HG03139 (cell line): ENCODE data around the gene AXIN1.

Experiments used
- ATAC-seq: cut with Tn5 transposase; IDR thresholded peaks from one replicate; pipeline ENCODE4 v1.9.1; 2021; ENCODE audit not compliant: unreplicated experiment

AXIN1 gene

DNA sequence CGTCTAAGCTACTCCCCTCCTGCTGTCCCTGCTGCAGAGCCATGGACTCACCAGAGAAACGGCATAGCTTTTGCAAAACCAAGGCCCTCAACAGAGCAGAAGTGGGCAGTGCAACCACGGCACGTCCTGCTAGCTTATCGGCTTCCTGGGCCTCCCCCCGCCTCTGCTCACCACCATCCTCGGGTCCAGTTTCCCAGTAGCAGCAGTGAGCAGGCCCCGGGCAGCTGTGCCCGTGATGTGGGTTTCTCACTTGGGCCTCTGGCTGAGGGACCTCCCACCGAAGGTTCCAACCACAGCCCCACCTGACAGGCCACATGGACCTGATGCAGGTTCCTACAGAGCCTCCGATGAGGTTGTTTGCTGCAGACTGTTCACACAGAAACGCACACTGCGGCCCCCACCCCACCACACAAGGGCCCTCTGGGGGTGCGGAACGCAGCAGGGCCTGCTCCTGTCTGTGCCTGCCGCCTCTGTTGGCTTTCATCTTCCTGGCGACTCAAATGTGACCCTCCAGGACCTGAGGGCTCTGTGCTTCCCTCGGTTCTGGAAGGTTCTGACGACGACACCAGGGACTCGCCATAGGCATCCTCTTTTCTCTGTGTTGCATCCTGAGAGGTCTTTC, 44.7 kb downstream of the AXIN1 start:
- no peak for ATAC-seq

DNA sequence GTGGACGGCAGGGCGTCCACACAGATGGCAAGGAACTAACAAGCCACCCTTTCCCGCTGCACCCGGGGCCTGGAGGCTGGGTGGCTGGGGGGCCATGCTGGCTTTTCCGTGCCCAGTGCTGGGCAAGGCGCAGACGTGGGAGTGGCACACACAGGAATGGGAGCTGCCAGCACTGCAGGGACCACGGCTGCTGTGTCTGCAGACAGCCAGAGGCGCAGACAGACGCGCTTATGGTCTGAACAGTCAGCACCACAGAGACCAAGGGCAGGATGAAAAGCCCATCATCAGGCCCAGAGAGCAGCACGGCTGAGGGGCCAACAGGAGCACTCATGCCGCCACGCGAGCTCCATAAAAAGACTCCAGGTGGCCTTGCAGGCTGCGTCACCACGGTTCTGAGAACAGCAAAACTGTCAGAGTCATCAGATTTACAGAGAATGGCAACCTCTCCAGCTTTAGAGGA, 45.6 kb downstream of the AXIN1 start:
- no peak for ATAC-seq

DNA sequence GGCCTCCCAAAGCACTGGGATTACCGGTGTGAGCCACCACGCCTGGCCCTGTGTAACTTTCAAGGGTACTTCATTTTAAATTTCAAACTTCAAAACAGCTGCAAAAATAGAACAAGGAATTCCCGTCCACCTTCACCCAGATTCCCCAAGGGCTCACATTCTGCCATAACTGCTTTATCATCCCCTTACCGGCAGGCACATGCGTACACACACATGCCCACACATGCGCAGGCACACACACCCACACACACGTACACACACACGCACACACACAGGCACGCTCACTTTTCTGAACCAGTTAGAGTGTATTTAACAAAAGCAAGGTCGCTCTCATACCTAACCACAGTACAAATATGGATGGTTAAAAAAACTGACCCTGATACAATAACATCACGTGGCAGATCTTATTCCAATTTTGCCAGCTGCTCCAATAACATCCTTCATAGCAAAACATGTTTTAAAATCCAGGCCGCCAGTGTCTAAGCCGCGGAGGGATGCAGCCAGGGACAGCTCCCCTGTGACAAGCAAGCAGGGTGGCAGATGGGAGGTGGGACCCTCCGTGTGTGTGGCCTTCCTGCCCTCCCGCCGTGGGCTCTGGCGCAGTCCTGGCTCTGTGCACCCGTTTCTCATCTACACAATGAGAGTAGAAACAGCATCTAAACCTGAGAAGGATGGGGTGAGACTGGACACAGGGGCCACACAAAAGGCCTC, 46.5 kb downstream of the AXIN1 start:
- ATAC-seq: no peak

DNA sequence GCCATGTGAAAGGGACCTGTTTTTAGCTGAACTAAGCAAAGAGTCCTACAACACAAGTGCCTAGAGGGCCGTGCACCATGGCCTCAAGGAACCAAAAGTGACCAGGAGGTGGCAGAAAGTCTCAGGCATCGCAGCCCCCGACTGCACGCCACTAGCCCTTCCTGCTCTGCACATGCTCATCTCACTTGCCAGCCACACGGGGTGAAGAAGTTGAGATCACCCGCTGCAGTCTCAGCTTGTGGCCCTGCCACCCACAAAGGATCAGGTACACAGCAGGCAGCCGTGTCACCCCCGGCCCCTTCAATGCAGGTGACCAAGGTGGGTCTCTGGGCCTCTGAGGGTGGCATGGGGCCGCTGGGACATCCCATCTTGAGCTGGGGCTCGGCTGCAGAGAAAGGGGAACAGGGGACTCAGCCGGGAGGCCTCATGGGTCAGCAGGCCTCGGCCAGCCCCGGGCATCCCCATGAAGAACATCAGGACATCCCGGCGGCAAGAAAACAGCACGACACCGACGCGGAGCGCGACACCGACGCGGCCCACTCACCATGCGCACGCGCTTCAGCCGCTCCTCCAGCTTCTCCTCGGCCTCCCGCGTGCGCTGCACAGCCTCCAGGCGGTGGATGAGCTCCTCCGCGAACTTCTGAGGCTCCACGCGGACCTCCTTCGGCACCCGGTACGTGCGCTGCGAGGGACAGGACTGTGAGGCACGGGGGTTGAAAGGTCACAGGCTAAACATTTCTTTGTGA, 48.6 kb downstream of the AXIN1 start:
- no peak for ATAC-seq

DNA sequence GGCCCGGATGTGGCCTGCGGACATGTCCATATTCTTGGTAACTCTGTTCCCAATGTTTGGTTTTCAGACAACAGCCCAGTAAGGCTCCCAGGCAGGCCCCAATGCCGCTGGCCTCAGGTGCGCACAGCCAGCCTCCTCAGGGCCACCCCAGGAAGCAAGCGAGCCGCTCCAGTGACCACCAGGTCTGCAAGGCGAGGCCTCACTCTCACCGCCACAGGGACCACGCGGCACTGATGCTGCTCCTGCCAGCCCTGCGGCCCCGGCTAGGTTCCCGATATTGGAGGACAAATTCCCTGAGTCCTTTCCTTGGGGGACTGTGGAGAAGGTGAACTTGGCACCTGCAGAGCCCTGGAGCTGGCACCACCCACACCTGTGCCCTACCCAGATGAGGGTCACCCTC, 50.6 kb downstream of the AXIN1 start:
- no peak for ATAC-seq

DNA sequence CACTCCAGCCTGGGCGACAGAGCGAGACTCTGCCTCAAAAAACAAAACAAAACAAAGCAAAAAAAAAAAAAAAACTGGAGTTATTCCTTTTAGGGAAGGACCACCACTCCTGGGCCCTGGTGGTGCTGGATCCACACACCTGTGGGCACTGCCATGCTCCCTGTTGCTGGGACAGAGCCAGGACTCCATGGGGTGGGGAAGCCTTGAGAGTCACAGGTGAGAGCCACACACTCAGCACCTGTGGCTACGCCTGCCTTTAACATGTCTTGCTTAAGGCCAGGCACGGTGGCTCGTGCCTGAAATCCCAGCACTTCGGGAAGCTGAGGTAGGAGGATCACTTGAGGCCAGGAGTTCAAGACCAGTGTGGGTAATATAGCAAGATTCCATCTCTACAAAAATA, 51.3 kb downstream of the AXIN1 start:
- no peak for ATAC-seq

DNA sequence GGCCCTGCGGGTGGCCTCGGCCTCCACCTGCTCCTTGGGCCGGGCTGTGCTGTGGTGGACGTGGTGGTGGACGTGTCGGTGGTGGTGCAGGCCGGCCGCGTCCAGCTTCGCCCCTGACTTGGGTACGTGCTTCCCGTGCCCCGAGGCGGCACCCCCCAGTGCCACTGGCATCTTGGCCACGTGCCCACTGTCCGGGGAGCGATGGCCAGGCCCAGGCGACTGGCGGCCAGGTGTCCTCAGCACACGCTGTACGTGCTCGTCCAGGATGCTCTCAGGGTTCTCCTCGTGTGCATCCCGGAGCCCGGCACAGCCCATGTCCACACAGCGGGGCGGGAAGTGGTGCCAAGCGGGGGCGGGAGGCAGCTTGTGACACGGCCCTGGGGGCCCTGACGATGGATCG, 54.7 kb downstream of the AXIN1 start:
- ATAC-seq: no peak

DNA sequence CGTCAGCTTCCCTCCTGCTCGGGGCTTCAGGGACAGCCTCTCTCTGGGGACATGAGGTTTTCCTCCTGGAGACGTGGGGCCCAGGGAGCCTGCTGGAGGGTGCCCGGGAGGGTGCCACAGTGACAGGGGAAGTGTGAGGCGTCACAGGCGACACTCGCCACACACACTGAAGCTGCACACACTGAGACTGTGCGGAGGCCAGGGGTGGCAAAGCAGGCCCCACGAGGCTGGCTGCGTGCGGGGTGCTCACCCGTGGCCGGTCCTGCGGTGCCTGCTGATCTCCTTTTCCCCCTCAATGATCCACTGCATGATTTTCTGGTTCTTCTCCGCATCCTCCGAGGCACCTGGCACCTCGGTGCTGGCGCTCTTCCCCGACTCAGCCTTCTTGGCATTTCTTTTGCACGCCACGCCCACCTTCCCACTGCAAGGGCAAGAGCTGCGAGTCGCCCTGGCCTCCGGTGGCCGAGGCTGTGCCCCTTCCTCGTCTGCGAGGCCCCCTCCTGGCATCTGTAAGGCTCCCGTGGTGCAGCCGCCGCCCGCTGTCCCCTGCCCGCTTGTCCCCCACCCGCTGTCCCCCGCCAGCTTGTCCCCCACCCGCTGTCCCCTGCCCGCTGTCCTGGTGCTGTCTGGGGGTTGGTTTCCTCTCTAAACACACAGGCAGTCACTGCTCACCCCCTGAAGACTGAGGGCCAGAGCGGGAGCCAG, 55.6 kb downstream of the AXIN1 start:
- no peak for ATAC-seq

DNA sequence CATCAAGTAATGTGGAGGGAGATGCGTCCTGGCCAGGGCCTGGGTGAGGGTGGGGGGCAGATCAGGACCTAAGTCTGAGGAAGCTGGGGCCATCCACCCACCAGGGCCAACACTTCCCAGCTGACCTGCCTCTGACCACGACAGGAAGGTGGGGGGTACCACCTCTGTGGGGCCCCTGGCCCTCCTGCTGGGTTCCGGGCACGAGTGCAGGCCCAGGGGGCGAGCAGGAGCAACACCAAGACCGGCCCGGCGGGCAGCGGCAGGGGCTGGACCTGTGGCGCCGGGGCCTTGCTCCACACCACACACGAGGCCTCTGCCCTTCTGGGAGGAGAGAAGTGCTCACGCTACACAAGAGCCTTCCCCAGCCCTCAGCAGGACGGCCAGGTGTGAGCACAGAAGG, 56.2 kb downstream of the AXIN1 start:
- ATAC-seq: no peak

DNA sequence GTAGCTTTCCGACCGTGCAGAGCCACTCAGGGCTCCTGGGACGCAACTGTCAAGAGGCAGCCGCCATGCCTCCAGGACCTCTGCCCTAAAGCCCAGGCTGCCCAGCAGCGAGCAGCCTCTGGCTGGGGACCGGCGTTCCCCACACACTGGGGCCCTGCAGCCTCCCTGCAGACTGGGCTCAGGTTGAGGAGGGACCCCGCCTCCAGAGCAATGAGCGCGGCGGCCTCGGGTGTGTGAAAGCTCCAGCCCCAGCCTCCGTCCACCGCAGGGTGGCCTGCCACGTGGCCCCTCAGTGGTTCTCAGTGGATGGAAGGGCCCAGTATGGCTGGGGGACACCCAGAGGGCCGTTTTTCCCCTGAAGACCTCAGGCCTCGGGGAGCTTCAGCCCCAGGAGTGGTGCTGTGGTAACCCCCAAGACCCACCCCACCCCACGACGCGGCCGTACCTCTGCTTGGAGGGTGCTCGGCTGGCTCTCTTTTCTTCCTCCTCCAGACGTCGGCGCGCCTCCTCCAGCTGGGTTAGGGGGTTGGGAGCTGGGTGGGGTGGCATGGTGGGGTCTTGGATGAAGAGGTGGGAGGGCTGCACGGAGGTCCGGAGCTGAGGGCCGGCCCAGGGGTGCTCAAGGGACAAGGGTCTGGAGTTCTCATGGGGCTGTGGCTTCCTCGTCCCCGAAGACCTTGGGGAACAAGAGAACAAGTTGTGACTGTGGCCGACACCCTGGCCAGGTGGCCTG, 59.3 kb downstream of the AXIN1 start:
- ATAC-seq: no peak

DNA sequence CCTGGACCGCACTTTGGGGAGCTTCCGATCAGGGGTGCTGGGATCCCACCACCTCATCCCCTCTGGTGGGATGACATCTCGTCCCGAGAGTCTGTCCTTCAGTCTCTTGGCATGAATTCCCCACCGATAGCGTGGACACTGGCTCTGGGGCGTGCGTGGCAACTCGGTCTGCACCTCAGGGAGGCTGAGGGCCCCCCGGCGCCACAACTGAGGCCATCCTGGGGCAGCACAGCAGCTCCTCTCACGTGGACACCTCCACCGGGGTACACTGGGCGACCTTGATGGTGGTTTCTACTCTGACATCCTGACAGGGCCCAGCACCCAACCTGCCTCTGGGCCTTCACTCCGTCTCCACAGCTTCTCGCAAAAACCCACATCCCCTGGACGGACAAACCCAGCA, 61.0 kb downstream of the AXIN1 start:
- ATAC-seq: no peak

DNA sequence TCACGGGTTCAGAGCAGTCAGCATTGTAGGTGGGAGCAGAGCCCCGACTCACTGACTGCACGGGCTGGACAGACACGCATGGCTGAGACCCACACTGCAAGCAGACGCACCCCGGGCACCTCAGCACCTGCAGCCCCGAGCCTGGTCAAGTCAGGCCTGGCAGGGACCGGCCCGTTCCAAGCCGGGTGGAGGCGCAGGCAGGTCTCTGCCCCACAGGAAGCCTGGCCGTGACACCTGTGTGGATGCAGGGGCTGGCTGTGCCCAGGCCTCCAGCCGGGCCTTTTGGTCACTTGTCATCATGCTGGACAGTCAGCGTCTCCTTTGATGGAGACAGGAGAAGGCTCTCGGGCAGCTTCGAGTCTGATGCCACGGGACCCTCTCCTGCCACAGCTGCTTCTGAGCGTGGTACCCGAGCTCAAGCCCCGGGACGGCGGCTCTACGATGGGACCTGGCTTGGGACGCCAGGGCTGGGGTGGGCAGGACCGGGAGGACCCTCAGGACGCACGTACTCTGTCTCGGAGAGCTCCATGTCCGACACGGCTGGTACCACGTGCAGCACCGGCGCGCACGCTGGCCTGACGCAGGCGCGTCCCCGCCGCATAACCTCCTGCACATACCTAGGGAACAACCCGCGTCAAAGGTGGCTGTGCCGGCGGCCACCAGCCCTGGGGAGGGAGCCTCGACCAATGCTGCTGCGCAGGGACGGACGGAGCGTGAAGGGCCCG, 61.7 kb downstream of the AXIN1 start:
- ATAC-seq: no peak

DNA sequence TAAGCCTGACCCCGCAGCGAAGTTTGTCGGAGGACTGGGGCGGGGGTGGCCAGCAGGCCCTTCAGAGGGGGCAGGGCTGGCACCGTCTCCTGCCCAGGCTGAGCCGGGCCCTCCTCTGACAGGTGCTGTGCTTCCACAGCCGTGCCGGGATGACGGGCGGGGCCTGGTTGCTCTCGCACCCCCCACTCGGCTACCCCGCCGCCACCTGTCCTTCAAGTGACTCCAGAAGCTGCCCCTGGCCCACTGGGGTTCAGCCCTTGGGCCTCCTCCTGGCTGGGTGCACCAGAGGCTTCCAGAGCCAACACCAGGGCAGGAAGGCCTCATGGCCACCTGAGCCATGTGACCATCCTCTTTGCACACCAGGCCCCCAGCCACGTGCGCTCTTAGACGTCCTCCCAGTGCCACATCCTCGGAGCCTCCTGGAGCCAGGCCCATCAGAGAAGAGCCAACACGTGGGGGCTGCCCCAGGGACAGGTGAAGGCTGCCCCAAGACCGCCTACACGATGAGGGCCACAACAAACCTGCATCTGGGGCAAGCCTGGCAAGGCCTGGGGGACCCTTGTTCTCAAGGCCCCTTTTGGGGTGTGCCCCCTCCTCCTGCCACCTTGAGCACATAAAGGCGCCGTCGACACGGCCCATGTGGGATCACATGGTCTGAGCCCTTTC, 62.4 kb downstream of the AXIN1 start:
- ATAC-seq: no peak

DNA sequence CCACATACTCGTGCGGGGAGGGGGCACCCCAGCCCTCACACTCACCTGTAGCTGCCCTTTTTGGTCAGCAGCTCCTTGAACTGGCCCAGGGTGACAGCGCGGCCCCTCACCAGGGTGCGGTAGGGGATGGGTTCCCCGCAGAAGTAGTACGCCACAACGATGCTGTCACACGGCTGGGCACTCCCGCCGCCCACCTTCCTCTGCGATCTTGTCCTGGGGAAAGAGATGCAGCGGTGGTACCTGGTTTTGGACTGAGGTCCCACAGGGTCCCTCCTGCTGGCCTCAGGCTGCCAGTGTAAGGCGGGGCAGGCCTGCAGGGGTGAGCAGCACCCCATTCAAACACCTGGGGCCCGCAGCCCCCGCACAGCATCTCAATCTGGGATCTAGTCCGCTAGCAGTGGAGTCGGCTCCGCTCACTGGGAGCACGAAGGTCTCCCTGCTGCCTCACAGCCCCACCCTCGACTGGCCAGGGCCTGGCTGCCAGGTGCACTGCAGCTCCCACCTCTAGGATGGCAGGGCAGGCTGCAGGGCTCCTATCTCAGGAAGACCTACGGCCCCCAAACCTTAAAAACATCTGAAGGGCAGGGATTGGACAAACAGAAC, 63.0 kb downstream of the AXIN1 start:
- ATAC-seq: no peak

DNA sequence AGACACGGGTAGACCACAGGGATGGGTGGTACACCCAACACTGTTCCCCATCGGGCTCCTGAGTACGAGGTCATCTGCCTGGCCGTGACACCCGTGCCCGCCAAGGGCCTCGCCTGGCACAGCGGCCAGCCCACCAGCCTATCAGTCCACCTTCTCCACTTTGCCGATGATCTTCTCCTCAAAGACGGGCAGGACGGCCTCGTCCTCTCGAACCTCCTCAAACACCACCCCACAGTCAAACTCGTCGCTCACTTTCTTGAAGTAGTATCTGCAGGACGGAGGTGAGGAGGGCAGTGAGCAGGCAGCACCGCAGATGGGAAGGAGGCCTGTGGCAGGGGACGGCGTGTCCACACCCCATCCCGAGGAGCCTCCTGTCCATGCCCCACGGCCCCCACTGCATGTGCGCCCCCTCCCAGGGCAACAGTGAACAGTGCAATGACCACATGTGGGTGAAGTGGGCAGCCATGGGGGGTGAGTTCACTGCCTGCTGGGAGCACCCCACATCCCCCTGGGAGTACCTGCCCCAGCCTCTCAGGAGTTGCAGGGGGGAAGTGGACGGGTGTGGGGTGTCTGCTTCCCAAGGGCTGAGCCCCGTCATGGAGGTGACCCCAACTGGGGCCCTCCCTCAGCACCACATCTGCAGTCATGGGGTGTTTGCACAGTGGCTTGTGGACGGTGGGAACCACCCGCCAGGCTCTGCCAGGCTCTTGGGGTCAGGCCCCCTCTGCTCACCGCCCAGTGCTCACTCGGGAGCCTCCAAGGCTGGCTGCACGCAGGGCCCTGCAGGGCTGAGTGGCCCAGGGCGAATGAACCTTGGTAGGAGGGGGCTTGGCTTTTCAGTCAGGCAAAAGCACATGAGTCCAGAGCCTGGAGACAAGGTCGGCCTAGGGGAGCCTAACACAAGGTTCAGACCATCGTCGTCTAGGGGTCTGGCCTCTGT, 64.3 kb downstream of the AXIN1 start:
- ATAC-seq: no peak

DNA sequence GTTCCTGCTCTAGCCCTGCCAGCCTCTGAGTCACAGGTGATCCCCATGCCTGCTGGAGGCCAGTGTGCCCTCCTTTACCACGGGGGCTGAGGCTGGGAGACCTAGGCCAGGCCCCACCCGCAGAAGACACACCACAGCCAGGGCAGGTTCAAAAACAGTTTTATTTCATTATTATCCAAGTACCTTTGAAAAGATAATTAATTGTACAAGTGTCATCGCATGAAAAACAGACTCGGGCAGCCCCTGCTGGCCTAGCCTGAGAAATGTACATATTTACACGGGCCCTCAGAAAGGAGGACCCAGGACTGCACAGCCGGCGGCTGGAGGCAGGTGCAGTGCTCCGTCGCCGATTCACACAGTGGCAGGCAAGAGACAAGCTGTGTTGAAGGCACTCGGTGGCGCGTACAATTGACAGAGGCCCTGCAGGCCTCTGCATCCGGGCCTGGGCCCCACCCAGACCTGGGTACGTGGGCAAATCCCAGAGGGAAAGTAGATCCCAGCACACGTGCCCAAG, 65.2 kb downstream of the AXIN1 start:
- ATAC-seq: no peak

DNA sequence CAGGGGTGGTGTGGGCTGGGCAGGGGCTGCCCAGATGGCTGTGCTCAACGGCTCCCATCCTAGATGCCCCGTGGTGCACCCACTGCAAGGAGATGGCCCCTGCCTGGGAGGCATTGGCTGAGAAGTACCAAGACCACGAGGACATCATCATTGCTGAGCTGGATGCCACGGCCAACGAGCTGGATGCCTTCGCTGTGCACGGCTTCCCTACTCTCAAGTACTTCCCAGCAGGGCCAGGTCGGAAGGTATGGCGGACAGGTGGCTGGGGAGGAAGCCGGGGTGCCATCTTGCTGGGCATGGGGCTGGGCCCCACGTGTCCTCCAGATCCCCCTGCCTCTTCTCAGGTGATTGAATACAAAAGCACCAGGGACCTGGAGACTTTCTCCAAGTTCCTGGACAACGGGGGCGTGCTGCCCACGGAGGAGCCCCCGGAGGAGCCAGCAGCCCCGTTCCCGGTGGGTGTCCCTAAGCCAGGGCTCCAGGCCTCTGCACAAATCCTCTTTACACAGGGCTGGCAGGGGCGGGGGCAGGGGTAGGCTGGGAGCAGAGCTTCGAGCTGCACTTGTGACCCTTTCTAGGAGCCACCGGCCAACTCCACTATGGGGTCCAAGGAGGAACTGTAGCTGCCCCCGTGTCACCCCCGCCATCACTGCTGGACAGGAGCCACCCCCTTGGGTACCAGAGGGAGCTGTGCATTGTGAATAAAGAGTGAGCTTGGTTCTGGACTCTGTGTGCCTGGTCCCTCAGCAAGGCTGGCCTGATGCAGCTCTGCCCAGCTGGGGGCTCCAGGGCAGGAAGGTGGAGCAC, 65.8 kb downstream of the AXIN1 start:
- ATAC-seq: no peak
